NK-92 (cell line): ENCODE data around the gene OVOL1.
"Not testable (repeated sequence)": the region's sequence is repeated elsewhere in the genome, so short reads cannot be mapped to it uniquely, and the experiment has no call there.

Experiments used
- DNase-seq: peaks from one replicate; lab custom pipeline; 2025; ENCODE audit not compliant: unreplicated experiment; lab: John Stamatoyannopoulos, UW

Gene OVOL1

GRCh38 chr11:65786786-65787636 is at the start of gene OVOL1:
Gene OVOL1, plus strand, starts transcription at chr11:65787063. Its CDS starts 311 bp downstream, at chr11:65787374.
- DNase-seq = no peak

- no peak for DNase-seq
These were observed 47.8 kb upstream of the OVOL1 start for GRCh38 chr11:65739022-65739421.

GRCh38 chr11:65741185-65741584 is 45.7 kb upstream of the OVOL1 start:
- DNase-seq = no peak

- DNase-seq = no peak
These were observed 44.5 kb upstream of the OVOL1 start for GRCh38 chr11:65742353-65742752.

GRCh38 chr11:65743681-65744025 is 43.2 kb upstream of the OVOL1 start:
- no peak for DNase-seq

GRCh38 chr11:65744026-65744698 is 42.7 kb upstream of the OVOL1 start:
- no peak for DNase-seq

GRCh38 chr11:65744699-65745042 is 42.2 kb upstream of the OVOL1 start:
- DNase-seq = no peak

- no peak for DNase-seq
These were observed 41.8 kb upstream of the OVOL1 start for GRCh38 chr11:65745049-65745448.

GRCh38 chr11:65762169-65762568 is 24.7 kb upstream of the OVOL1 start:
- DNase-seq = not testable (repeated sequence)

- DNase-seq = not testable (repeated sequence)
These were observed 24.0 kb upstream of the OVOL1 start for GRCh38 chr11:65762816-65763215.

GRCh38 chr11:65764434-65764833 is 22.4 kb upstream of the OVOL1 start:
- no peak for DNase-seq

GRCh38 chr11:65766535-65766934 is 20.3 kb upstream of the OVOL1 start:
- DNase-seq = no peak

- no peak for DNase-seq
These were observed 19.5 kb upstream of the OVOL1 start for GRCh38 chr11:65767406-65767805.

- not testable (repeated sequence) for DNase-seq
These were observed 19.1 kb upstream of the OVOL1 start for GRCh38 chr11:65767806-65768205.

- no peak for DNase-seq
These were observed 15.8 kb upstream of the OVOL1 start for GRCh38 chr11:65770951-65771567.

- no peak for DNase-seq
These were observed 15.2 kb upstream of the OVOL1 start for GRCh38 chr11:65771589-65772112.

GRCh38 chr11:65773784-65774411 is 13.0 kb upstream of the OVOL1 start:
- no peak for DNase-seq

- DNase-seq = no peak
These were observed 12.1 kb upstream of the OVOL1 start for GRCh38 chr11:65774525-65775306.

GRCh38 chr11:65776196-65776595 is 10.7 kb upstream of the OVOL1 start:
- no peak for DNase-seq

- DNase-seq = no peak
These were observed 10.1 kb upstream of the OVOL1 start for GRCh38 chr11:65776710-65777141.

GRCh38 chr11:65777241-65777640 is 9.6 kb upstream of the OVOL1 start:
- no peak for DNase-seq
